CD4-positive, alpha-beta T cell treated with Interleukin-6 for 4 hours (primary cell): ENCODE data around the gene POLD3.
A peak's percentile ranks its signal among the peaks of the same experiment; 100 is the strongest.

ENCODE experiments used
- DNase-seq: peaks from one replicate; pipeline ENCODE4 v3.0.0-alpha.2; 2020; ENCODE audit warnings: mixed read lengths

Gene POLD3, protein sequence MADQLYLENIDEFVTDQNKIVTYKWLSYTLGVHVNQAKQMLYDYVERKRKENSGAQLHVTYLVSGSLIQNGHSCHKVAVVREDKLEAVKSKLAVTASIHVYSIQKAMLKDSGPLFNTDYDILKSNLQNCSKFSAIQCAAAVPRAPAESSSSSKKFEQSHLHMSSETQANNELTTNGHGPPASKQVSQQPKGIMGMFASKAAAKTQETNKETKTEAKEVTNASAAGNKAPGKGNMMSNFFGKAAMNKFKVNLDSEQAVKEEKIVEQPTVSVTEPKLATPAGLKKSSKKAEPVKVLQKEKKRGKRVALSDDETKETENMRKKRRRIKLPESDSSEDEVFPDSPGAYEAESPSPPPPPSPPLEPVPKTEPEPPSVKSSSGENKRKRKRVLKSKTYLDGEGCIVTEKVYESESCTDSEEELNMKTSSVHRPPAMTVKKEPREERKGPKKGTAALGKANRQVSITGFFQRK

GRCh38 chr11:74592441-74593362, at the start of gene POLD3:
Gene POLD3, plus strand, starts transcription at chr11:74592582. Its CDS starts 77 bp downstream, at chr11:74592659.
- DNase-seq = peak; percentile 95

DNA sequence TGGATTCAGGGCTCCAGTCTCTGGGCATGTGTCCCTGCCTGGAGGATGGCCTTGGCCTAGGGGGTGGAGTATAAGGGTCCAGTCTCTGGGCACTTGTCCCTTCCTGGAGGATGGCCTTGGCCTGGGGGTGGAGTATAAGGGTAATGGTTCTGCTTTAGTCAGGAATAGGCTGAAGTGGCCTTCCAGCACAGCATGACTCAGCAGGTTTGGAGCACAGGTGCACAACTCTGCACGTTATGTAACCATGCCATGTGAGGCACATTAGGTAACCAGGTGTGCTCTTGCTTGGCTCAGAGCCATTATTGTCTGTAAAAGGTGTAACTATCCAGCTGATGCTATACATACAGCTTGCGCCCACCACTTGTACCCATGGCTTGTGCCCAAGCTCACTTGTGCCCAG, 48.4 kb upstream of the POLD3 start:
- DNase-seq = no peak

DNA sequence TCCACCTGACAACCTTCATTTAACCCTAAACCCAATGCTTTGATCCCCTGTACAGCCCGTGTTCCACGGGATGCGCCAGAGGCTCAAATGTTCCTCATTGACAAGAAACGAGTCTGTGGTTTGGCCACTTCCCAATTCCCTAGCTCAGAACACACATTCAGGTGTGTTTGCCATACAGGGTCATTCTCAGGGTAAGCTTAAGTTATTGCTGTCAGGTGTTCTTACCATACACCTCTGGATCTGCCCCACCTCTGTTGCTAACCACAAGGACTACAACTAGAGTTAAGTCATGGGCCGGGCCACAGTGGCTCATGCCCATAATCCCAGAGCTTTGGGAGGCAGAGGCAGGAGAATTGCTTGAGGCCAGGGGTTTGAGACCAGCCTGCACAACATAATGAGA, 45.6 kb upstream of the POLD3 start:
- no peak for DNase-seq

- no peak for DNase-seq
Measured at GRCh38 chr11:74550991-74551753, 41.2 kb upstream of the POLD3 start.

GRCh38 chr11:74551754-74552145, 40.6 kb upstream of the POLD3 start:
- no peak for DNase-seq

GRCh38 chr11:74557526-74557925, 34.9 kb upstream of the POLD3 start:
- DNase-seq = no peak

DNA sequence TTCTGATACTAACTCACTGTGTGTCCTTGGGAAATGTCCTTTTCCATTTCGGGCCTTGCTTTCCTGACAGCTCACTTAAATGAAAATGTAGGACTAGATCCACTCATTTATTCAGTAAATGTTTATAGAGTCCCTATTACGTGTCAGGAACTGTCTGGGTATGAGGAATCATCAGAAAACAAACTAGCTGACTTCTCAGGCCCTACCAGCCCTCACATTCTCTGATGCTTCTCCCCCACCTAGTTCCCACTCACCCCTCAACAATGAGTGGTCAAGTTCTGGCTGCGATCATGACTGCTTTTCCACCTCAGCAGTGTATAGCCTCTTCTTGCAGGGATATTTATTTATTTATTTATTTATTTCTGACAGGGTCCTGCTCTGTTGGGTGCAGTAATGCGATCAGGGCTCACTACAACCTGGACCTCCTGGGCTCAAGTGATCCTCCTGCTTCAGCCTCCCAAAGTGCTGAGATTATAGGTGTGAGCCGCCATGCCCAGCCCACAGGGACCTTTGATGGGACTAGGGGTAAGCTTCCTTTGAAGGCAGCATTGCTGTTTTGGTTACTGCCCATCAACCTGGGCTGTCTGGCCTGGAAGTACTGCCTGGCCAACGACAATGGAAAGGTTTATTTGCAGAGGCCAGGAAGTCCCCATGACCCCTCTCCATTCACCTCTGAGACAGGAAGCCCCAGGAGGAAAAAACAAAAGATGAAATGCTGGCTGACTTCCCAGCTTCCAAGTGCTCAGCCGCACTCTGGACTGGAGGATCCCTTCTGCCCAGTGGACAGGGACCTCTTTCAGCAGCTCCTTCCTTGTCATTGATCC, 33.1 kb upstream of the POLD3 start:
- no peak for DNase-seq

- DNase-seq = no peak
Measured at GRCh38 chr11:74559934-74560309, 32.5 kb upstream of the POLD3 start.

- no peak for DNase-seq
Measured at GRCh38 chr11:74566146-74566960, 26.0 kb upstream of the POLD3 start.

- no peak for DNase-seq
Measured at GRCh38 chr11:74568028-74568427, 24.4 kb upstream of the POLD3 start.

DNA sequence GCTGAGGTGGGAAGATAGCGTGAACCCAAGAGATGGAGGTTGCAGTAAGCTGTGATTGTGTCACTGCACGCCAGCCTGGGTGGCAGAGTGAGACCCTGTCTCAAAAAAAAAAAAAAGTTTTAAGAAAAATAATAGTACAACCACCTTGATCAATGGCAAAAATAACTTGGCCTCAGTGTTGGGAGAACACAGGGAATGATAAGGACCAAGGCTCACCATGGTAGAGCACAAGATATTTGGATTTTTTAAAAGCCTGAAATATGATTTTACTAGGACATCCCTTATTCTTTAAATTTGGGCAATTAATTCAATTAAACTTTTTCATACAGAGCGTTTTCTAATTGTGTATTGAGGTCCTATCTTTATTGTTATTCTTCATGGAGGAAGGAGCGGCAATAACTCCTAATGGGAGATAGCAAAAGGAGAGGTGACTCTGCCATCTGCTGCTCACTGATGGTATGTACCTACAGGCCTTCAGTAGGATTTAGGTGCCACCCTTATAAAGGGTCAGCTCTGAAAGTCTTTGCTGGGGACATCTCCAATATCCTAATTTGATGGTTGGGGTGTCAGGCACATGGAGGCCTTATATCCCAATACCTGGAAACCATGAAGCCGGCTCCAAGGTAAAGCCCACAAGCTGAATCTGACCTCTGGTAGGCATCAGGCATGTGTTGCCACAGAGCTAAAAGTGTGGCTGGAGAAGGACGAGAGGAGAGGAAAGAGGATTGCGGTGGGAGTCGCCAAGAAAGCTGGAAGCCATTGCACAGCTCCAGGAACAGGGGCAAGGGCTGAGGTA, 21.9 kb upstream of the POLD3 start:
- peak; percentile 30 for DNase-seq

DNA sequence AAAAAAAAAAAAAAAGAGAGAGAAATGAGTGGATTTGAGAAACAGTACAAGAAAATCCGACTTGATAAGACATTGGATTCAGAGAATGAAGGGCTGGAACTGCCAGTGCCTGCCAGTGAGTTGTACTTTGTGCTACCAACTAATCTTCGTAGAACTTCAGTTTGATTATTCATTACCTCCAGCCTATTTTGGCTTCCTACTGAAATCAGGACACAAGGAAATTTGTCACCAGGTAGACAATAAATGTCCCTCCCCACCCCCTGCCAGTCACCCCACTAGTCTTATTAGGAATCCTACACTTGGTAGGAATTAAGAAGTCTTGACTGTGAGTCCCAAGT, 21.4 kb upstream of the POLD3 start:
- no peak for DNase-seq

DNA sequence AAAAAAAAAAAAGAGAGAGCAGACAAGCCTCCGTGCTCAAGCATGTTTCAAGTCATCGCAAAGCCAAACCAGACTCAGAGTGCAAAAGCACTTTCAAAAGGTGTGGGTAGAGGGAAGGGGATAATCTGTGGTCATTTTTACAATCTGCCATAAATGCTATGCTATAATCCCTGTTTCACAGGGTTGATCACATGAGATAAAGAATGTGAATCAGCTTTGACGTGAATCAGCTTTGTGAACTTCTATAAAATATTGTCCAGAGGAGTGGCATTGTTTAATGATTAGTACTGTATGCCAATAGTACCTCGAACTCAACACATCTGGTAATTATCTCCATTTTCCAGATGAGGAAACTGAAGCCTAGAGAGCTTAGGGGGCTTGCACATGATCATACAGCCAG, 20.0 kb upstream of the POLD3 start:
- no peak for DNase-seq

GRCh38 chr11:74574563-74574962, 17.8 kb upstream of the POLD3 start:
- no peak for DNase-seq

DNA sequence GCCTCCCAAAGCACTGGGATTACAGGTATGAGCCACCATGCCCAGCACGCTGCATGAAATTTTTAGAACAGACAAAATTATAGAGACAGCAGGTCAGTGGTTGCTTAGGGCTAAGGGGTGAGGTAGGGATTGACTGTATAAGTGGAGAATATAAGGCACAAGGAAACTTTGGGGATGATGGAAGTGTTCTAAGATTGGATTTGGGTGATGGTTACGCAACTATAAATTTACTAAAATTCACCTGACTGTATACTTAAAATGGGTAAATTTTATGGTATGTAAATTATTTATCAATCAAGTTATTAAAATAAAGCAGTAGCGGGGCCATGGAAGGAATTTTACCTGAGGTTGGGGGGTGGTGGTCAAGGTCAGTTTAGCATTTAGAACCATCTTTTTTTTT, 16.4 kb upstream of the POLD3 start:
- DNase-seq = no peak

GRCh38 chr11:74577181-74577580, 15.2 kb upstream of the POLD3 start:
- DNase-seq = no peak

DNA sequence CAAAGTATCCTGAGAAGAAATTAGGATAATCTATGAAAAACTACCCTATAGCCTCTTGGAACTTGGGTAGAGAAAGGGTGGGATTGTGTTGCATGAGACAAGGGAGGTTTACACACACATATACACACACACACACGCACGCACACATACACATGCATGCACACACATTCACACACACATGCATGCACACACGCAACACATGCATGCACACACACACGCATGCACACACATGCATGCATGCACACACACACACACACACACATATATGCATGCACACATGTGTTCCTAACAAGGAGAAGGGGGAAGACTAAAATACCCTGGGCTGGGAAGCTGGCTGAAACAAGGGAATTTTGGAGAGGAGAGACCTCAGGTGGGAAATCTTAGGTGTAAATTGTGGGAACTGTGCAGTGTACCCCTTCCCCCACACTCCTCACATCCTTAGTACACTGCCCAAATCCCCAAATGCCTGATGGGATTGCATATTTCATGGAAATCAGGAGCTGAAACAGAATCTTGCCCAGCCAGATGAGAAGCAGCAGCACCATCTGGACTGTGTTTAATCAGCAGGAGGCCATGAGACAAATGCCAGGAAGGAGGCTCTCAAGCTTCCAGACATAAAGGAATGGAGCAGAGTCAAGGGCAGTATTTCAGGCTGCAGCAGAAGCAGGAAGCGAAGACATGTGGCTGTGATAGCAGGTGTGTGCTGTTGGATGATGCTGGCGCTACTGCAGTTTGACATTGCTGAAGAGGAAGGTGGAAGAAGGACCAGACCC, 14.6 kb upstream of the POLD3 start:
- no peak for DNase-seq

DNA sequence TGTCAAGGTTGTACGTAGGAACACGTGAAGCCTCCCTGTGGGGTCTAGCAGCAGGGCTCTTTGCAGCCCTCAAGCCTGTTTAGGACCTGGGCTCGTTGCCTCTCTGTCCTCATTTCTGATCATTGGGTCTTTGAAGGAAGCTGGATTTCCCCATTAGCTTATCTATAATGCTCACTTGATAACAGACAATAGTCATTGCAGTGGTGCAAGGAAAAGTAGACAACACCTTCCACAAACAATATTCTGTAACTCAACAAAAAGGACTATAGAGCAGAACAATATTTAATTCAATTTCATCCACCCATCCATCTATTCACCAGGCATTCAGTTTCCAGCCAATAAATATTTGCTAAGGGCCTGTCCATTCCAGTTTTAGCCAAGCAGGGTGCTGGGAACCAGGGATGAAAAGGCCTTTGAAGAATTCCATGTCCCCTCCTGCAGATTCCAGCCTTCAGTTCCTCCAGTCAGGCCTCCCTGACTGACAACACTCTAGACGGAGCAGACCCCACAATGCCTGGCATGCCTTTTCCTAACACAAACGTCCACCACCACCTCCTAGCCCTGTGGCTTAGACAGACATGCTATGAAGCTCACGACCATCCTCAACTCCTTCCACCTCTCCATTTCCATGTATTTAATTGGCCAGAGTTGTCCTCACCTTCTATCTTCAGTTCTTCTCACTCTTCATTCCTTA, 12.7 kb upstream of the POLD3 start:
- DNase-seq = no peak

- DNase-seq = no peak
Measured at GRCh38 chr11:74581954-74582547, 10.3 kb upstream of the POLD3 start.
